Ramos (cell line): Measurements from ENCODE around the gene DDX50.
"Not testable (repeated sequence)": the region's sequence is repeated elsewhere in the genome, so short reads cannot be mapped to it uniquely, and the experiment has no call there.

Experiments used
- in situ Hi-C: fragments of 300-500 bp; cut with MboI; formaldehyde crosslinking; loops from one replicate; pipeline ENCODE4 v1.14.3; 2022; ENCODE audit warnings: low sequenced_read_pairs; ENCODE audit not compliant: unreplicated experiment

The DDX50 gene

GRCh38 chr10:68900427-68901104, 549 bp upstream of the DDX50 start:
- in situ Hi-C loops = no loop called here

- in situ Hi-C loops = no loop called here
Observed at GRCh38 chr10:68902382-68902781, 1.3 kb downstream of the DDX50 start.

- in situ Hi-C loops = no loop called here
Observed at GRCh38 chr10:68924593-68924992, 23.5 kb downstream of the DDX50 start.

- in situ Hi-C loops = no loop called here
Observed at GRCh38 chr10:68925489-68925888, 24.4 kb downstream of the DDX50 start.

- in situ Hi-C loops = not testable (repeated sequence)
Observed at GRCh38 chr10:68929157-68929556, 28.0 kb downstream of the DDX50 start.

- in situ Hi-C loops = not testable (repeated sequence)
Observed at GRCh38 chr10:68929888-68930287, 28.8 kb downstream of the DDX50 start.

- in situ Hi-C loops = not testable (repeated sequence)
Observed at GRCh38 chr10:68932860-68933259, 31.7 kb downstream of the DDX50 start.

GRCh38 chr10:68934994-68935393, 33.9 kb downstream of the DDX50 start:
- in situ Hi-C loops = no loop called here

- in situ Hi-C loops = no loop called here
Observed at GRCh38 chr10:68938117-68938516, 37.0 kb downstream of the DDX50 start.

- in situ Hi-C loops = no loop called here
Observed at GRCh38 chr10:68938884-68939283, 37.8 kb downstream of the DDX50 start.

GRCh38 chr10:68940917-68941316, 39.8 kb downstream of the DDX50 start:
- in situ Hi-C loops = not testable (repeated sequence)

GRCh38 chr10:68950598-68950997, 49.5 kb downstream of the DDX50 start:
- in situ Hi-C loops = no loop called here

- in situ Hi-C loops = no loop called here
Observed at GRCh38 chr10:68954904-68955303, 53.8 kb downstream of the DDX50 start.

- in situ Hi-C loops = no loop called here
Observed at GRCh38 chr10:68955355-68955831, 54.3 kb downstream of the DDX50 start.

- in situ Hi-C loops = no loop called here
Observed at GRCh38 chr10:68955832-68956532, 54.9 kb downstream of the DDX50 start, which contains the start of gene DDX21. DDX21 (plus strand) TSS chr10:68956170; CDS start chr10:68956226, 56 bp downstream.

GRCh38 chr10:68957284-68957615, 56.1 kb downstream of the DDX50 start:
- in situ Hi-C loops = no loop called here

- in situ Hi-C loops = no loop called here
Observed at GRCh38 chr10:68957654-68958053, 56.5 kb downstream of the DDX50 start.

GRCh38 chr10:68959695-68960527, 58.8 kb downstream of the DDX50 start:
- in situ Hi-C loops = loop anchor here (10.0 kb wide), 1 partner anchor 195 kb away; no protein-coding TSS in a partner anchor

- in situ Hi-C loops = loop anchor here (10.0 kb wide), 1 partner anchor 198 kb away; no protein-coding TSS in a partner anchor
Observed at GRCh38 chr10:68963151-68963550, 62.0 kb downstream of the DDX50 start.

- in situ Hi-C loops = no loop called here
Observed at GRCh38 chr10:68973975-68974374, 72.9 kb downstream of the DDX50 start.
